Endothelial cell of umbilical vein (primary cell): Measurements from ENCODE around the gene CLRN1. TPM values are rescaled to one million over a fixed set of nuclear protein-coding genes. Genes with fewer than 3 reads are reported as not detected.

Experiments used
- BruUV-seq: library from RNA; stranded (reverse); fragments of 400-500 nt; replicated peaks from 2 replicates; lab custom pipeline; 2021; lab: Mats Ljungman, UMichigan
- CTCF ChIA-PET: fragments of 300-600, 350-600 bp; sonication (Branson Sonifier 250); formaldehyde crosslinking; loops from one replicate; lab custom pipeline; 2021; ENCODE audit warnings: antibody characterized with exemption, inconsistent platforms; lab: Charles Lee
- POLR2A ChIA-PET: fragments of 300-600, 350-600 bp; sonication (Branson Sonifier 250); formaldehyde crosslinking; loops from one replicate; lab custom pipeline; 2021; ENCODE audit warnings: antibody characterized with exemption, inconsistent platforms; lab: Charles Lee
- DNase-seq: peaks from one replicate; pipeline ENCODE4 v3.0.0-alpha.2; 2011; ENCODE audit warnings: low read depth, low spot score
- FAIRE-seq: peaks from 2 replicates; lab custom pipeline; 2011; peaks lifted over from hg19 to GRCh38; lab: Jason Lieb, UNC
- H2AFZ ChIP-seq: 2 replicates; pipeline ENCODE4 v1.6.0; 2012; ENCODE audit warnings: low read depth, low read length, control low read depth, inconsistent platforms
- H3K27ac ChIP-seq: 2 replicates; pipeline ENCODE4 v1.5.1; 2011; ENCODE audit warnings: low read depth, mild to moderate bottlenecking, control low read depth, low read length, moderate library complexity; ENCODE audit not compliant: insufficient read depth
- H3K27me3 ChIP-seq, 2 experiments: 2 replicates each; pipeline versions ENCODE4 v1.6.0 to v1.6.1; 2011; ENCODE audit warnings: low read length in 2 of 2, mixed read lengths in 1 of 2; ENCODE audit not compliant: control insufficient read depth in 2 of 2, insufficient read depth in 2 of 2
- H3K36me3 ChIP-seq, 2 experiments: 2 replicates in 1 of 2; 3 replicates in 1 of 2; pipeline ENCODE4 v1.5.1; 2011; ENCODE audit warnings: low read length in 2 of 2, mild to moderate bottlenecking in 1 of 2, moderate library complexity in 1 of 2; ENCODE audit not compliant: control insufficient read depth in 2 of 2, insufficient read depth in 2 of 2; ENCODE audit errors: extremely low read depth in 1 of 2
- H3K4me1 ChIP-seq: 3 replicates; pipeline ENCODE4 v1.5.1; 2011; ENCODE audit warnings: mild to moderate bottlenecking, low read length; ENCODE audit not compliant: control insufficient read depth, insufficient read depth; ENCODE audit errors: extremely low read depth
- H3K4me2 ChIP-seq: 2 replicates; pipeline ENCODE4 v1.6.1; 2011; ENCODE audit warnings: low read length, control low read depth, mixed read lengths; ENCODE audit not compliant: insufficient read depth
- H3K4me3 ChIP-seq, 3 experiments: fragments of 200-600 bp in 1 of 3; sonication (generic), shearing (Covaris generic) in 1 of 3; replicated peaks in 1 of 3; 2 replicates each; pipeline ENCODE4 v1.5.1; 2011 to 2016; ENCODE audit warnings: control low read depth in 3 of 3, low read length in 3 of 3, mild to moderate bottlenecking in 2 of 3, inconsistent platforms in 1 of 3, low read depth in 1 of 3, moderate library complexity in 1 of 3; ENCODE audit not compliant: insufficient read depth in 1 of 3
- H3K79me2 ChIP-seq: 2 replicates; pipeline ENCODE4 v1.6.0; 2012; ENCODE audit warnings: low read length, inconsistent platforms; ENCODE audit not compliant: control insufficient read depth, insufficient read depth
- H3K9ac ChIP-seq: replicated peaks from 2 replicates; pipeline ENCODE3; 2011; ENCODE audit warnings: low read length, control low read depth; ENCODE audit not compliant: insufficient read depth; ENCODE audit errors: extremely low read depth
- H3K9me1 ChIP-seq: replicated peaks from 3 replicates; pipeline ENCODE4 v1.6.0; 2011; ENCODE audit warnings: mild to moderate bottlenecking, low read length; ENCODE audit not compliant: control insufficient read depth, insufficient read depth; ENCODE audit errors: extremely low read depth
- H3K9me3 ChIP-seq: replicated peaks from 2 replicates; pipeline ENCODE4 v1.5.1; 2012; ENCODE audit warnings: low read length, inconsistent platforms; ENCODE audit not compliant: control insufficient read depth, insufficient read depth
- H4K20me1 ChIP-seq: replicated peaks from 2 replicates; pipeline ENCODE3; 2011; ENCODE audit warnings: mild to moderate bottlenecking, low read length; ENCODE audit not compliant: control insufficient read depth, insufficient read depth; ENCODE audit errors: extremely low read depth
- EZH2 ChIP-seq: IDR thresholded peaks from 2 replicates; pipeline ENCODE4 v1.6.1; 2012; ENCODE audit warnings: borderline replicate concordance, low read depth, mild to moderate bottlenecking, moderate library complexity, low read length, inconsistent platforms; ENCODE audit not compliant: severe bottlenecking
- GATA2 ChIP-seq: IDR thresholded peaks from 2 replicates; pipeline ENCODE4 v1.7.0; 2011; ENCODE audit warnings: low read depth, mild to moderate bottlenecking, moderate library complexity, mixed read lengths, low read length; ENCODE audit not compliant: insufficient read length, insufficient read depth
- JUN ChIP-seq: IDR thresholded peaks from 2 replicates; pipeline ENCODE4 v1.6.1; 2011; ENCODE audit warnings: borderline replicate concordance, low read depth; ENCODE audit not compliant: insufficient read length, insufficient read depth
- MYC ChIP-seq: IDR thresholded peaks from one replicate; pipeline ENCODE4 v1.6.1; 2011; ENCODE audit warnings: mild to moderate bottlenecking, low read depth, low read length
- POLR2A ChIP-seq: IDR thresholded peaks from 2 replicates; pipeline ENCODE4 v1.6.1; 2012; ENCODE audit warnings: low read depth, mild to moderate bottlenecking, control low read depth, low read length
- dilution Hi-C: fragments of 300-500 bp; cut with MboI; formaldehyde crosslinking; loops from one replicate; pipeline ENCODE4 v1.15.0; 2019; ENCODE audit warnings: low sequenced_read_pairs; ENCODE audit not compliant: extremely low pct_ligation_motif_present
- intact Hi-C: fragments of 100-400 bp; cut with micrococcal nuclease; formaldehyde crosslinking; loops from one replicate; pipeline ENCODE4 v1.10.0; 2022
- polyA plus RNA-seq, 4 experiments: library from polyadenylated mRNA; depleted of rRNA in 3 of 4; stranded (reverse) in 3 of 4; unstranded in 1 of 4; fragments of >200 nt; gene quantifications; 2 replicates each; pipeline versions ENCODE4 v1.2.1 to v1.2.3, GENCODE V29; 2011 to 2012; ENCODE audit warnings: missing spikeins in 1 of 4
- total RNA-seq: library from RNA; stranded (reverse); gene quantifications from 2 replicates; pipeline ENCODE4 v1.2.3, GENCODE V29; 2021
- TF ChIP-seq, protein P1 (sequence below): IDR thresholded peaks from 2 replicates; pipeline ENCODE4 v1.6.1; 2011; ENCODE audit not compliant: insufficient read depth, insufficient read length
- TF ChIP-seq, protein P2 (sequence below), 2 donors: IDR thresholded peaks; 1 replicate in 1 of 2; 2 replicates in 1 of 2; pipeline ENCODE4 v1.5.1; 2011; ENCODE audit warnings: low read length in 2 of 2, mild to moderate bottlenecking in 2 of 2, moderate library complexity in 2 of 2, control low read depth in 1 of 2, inconsistent platforms in 1 of 2, low read depth in 1 of 2; ENCODE audit not compliant: insufficient read depth in 1 of 2; ENCODE audit errors: extremely low read depth in 1 of 2

CLRN1 gene
- total and polyA plus RNA-seq, 2 donors (not counting 3 experiments of a cell fraction or from before 2014, with no cell fraction given): not detected

DNA sequence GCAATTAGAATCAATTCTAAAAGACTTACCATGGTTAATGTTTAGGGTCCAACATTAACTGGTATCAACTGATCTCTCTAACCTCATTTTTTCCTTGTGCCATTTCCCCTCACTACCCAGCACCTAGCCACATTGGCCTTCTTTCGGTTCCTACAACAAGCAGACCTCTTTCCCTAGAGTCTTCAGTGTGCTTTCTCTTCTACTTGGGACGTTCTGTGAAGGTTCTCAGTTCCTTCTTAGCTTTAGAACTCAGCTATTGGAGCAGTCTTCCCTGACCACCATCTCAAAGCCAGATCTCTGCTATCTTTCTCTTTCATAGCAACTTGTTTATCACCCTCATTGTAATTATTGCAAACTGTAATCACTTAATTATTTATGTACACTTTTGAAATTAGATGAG, 35.8 kb downstream of the CLRN1 start:
- intact Hi-C loops (no loop called here), dilution Hi-C loops (no loop called here)
- H3K4me2 ChIP-seq: no peak overlapping the region
- DNase-seq: no peak
- no peaks in the 10 kb centered on the region for H4K20me1 ChIP-seq
- no peaks in the 10 kb centered on the region for H3K9me3 ChIP-seq
- no peak overlapping the region for H3K27ac ChIP-seq
- no peaks in the 10 kb centered on the region for H3K4me1 ChIP-seq
- TF ChIP-seq EZH2: no peak
- TF ChIP-seq, protein P1, sequence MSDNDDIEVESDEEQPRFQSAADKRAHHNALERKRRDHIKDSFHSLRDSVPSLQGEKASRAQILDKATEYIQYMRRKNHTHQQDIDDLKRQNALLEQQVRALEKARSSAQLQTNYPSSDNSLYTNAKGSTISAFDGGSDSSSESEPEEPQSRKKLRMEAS: no peak
- no peak for TF ChIP-seq GATA2
- TF ChIP-seq POLR2A: no peak
- no peak for TF ChIP-seq MYC
- TF ChIP-seq JUN: no peak
- TF ChIP-seq, protein P2, sequence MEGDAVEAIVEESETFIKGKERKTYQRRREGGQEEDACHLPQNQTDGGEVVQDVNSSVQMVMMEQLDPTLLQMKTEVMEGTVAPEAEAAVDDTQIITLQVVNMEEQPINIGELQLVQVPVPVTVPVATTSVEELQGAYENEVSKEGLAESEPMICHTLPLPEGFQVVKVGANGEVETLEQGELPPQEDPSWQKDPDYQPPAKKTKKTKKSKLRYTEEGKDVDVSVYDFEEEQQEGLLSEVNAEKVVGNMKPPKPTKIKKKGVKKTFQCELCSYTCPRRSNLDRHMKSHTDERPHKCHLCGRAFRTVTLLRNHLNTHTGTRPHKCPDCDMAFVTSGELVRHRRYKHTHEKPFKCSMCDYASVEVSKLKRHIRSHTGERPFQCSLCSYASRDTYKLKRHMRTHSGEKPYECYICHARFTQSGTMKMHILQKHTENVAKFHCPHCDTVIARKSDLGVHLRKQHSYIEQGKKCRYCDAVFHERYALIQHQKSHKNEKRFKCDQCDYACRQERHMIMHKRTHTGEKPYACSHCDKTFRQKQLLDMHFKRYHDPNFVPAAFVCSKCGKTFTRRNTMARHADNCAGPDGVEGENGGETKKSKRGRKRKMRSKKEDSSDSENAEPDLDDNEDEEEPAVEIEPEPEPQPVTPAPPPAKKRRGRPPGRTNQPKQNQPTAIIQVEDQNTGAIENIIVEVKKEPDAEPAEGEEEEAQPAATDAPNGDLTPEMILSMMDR (IDR thresholded peaks at IDR 0.05; ENCODE audit: extremely low read depth in 1 of 2, insufficient read depth in 1 of 2, low read depth in 1 of 2, low read length in 2 of 2): no peak
- H3K79me2 ChIP-seq: no peaks in the 10 kb centered on the region
- no peaks in the 10 kb centered on the region for H3K9me1 ChIP-seq
- H3K27me3 ChIP-seq: peaks cover 0 to 9% of the 10 kb centered on the region in 2 experiments
- H3K36me3 ChIP-seq: no peaks in the 10 kb centered on the region
- FAIRE-seq: no peak
- BruUV-seq: no TSS peak
- POLR2A ChIA-PET: no interaction called here
- no peak overlapping the region for H3K4me3 ChIP-seq
- no peak overlapping the region for H2AFZ ChIP-seq
- no peak overlapping the region for H3K9ac ChIP-seq
- CTCF ChIA-PET: interaction anchor here (1.0 kb wide), 1 partner anchor 30 kb away, joined by 3 read pairs; no protein-coding TSS in a partner anchor
